ENCODE measurements around the gene DGKI. TPM values are rescaled to one million over a fixed set of nuclear protein-coding genes. Genes with fewer than 3 reads are reported as not detected.

The DGKI gene
- total RNA-seq, 4 donors from 2014 or later, result 0.02 to 1.8 (median 0.07) TPM; not detected in 1

DNA sequence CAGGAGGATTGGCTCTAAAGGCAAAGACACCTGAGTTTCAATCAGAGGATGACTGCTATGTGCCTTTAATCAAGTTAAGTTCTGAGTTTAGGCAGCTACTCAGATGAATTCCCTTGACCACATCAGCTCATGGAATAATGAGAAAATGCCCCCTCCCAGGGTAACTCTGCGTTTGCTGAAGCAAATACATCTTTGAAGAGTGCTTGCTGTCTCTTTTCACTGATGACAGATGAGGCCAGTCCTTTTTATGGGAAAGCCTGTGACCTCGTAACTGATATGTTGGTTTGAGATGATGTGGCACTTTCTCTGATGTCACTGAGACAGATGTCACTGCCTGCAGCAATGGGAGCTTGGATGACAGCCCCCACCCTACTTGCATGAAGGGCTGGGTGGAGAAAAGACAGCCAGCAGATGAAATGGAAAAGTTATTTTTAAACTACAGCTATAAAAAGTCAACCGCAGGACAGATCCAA, 43.7 kb upstream of the DGKI start:
- peak; percentile 42 to 73 for TF ChIP-seq POLR2A (IDR thresholded peaks at IDR 0.05)
- TF ChIP-seq, protein P1, sequence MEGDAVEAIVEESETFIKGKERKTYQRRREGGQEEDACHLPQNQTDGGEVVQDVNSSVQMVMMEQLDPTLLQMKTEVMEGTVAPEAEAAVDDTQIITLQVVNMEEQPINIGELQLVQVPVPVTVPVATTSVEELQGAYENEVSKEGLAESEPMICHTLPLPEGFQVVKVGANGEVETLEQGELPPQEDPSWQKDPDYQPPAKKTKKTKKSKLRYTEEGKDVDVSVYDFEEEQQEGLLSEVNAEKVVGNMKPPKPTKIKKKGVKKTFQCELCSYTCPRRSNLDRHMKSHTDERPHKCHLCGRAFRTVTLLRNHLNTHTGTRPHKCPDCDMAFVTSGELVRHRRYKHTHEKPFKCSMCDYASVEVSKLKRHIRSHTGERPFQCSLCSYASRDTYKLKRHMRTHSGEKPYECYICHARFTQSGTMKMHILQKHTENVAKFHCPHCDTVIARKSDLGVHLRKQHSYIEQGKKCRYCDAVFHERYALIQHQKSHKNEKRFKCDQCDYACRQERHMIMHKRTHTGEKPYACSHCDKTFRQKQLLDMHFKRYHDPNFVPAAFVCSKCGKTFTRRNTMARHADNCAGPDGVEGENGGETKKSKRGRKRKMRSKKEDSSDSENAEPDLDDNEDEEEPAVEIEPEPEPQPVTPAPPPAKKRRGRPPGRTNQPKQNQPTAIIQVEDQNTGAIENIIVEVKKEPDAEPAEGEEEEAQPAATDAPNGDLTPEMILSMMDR (IDR thresholded peaks at IDR 0.05 in 4 of 5, conservative IDR thresholded peaks at IDR 0.05 in 1 of 5), result no peak
- intact Hi-C loops (cut with DNase I; ENCODE audit: low total_unique reads) (loop anchor here (1.0 kb wide), 1 partner anchor 19 kb away; no protein-coding TSS in a partner anchor), in situ Hi-C loops (cut with MboI; ENCODE audit: low sequenced_read_pairs in 4 of 4) (no loop called here)
- peak; percentile 85 to 90 for DNase-seq
- H3K4me1 ChIP-seq, result peaks cover 13 to 34% of the 10 kb centered on the region in 2 donors
- H3K36me3 ChIP-seq, result no peaks in the 10 kb centered on the region
- peak overlapping the region; percentile 79 to 90 (median 84) for H3K27ac ChIP-seq
- H3K27me3 ChIP-seq, result no peaks in the 10 kb centered on the region
- H3K9me3 ChIP-seq, result no peaks in the 10 kb centered on the region
- peak; percentile 99 for ATAC-seq
- no peak overlapping the region for H3K4me3 ChIP-seq

DNA sequence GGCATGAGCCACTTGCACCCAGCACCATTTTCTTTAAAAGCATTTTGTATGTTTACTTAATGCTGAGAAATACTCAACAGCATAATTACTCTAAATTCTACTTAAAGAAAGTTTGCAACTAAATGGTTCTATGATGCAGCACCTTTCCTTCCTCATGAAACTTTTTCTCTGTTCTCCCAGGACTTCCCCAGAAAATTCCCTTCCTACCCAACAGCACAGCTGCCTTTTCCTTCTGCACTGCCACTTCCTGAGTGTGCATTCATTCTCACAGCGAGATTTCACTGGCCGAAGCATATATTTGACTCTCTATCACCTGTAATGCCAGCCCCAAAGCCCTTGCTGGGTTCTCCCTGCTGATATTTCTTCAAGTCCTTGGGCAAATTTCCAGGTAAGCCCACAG, 41.5 kb upstream of the DGKI start:
- intact Hi-C loops (cut with DNase I; ENCODE audit: low total_unique reads) (no loop called here), in situ Hi-C loops (cut with MboI; ENCODE audit: low sequenced_read_pairs in 4 of 4) (no loop called here)

DNA sequence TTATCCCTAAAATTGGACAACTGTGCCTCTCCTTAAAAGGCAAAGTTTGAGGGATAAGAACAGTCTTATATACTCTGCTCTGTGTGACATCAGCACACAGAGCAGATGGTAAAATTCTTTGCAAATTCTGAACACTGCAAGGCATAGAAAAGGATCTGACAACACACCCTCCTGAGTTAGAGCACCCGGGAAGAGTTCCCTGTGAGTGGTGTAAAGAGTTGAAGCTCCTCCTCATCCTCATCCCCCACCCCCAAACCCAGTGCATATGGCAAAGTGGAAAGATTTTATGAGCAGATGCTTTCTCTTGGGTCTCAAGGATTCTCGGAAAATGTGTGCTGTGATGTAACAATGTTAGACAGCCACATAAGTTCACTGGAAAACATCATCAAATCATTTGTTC, 40.0 kb upstream of the DGKI start:
- no peak for DNase-seq
- intact Hi-C loops (cut with DNase I; ENCODE audit: low total_unique reads) (no loop called here), in situ Hi-C loops (cut with MboI; ENCODE audit: low sequenced_read_pairs in 4 of 4) (no loop called here)
- H3K36me3 ChIP-seq, result peaks cover 0 to 12% of the 10 kb centered on the region in 2 donors
- H3K9me3 ChIP-seq, result no peaks in the 10 kb centered on the region
- TF ChIP-seq, protein P1 (IDR thresholded peaks at IDR 0.05 in 4 of 5, conservative IDR thresholded peaks at IDR 0.05 in 1 of 5), result no peak
- TF ChIP-seq POLR2A (IDR thresholded peaks at IDR 0.05), result no peak
- H3K27me3 ChIP-seq, result no peaks in the 10 kb centered on the region
- no peak overlapping the region for H3K4me3 ChIP-seq
- H3K27ac ChIP-seq, result no peak overlapping the region
- H3K4me1 ChIP-seq, result peaks cover 13 to 48% of the 10 kb centered on the region in 2 donors
- ATAC-seq, result no peak

More for the DNA sequence above, 41.5 kb upstream of the DGKI start:
- no peak for ATAC-seq
- Histone ChIP-seq H3K27me3 (no peaks in the 10 kb centered on the region), H3K4me3 (no peak overlapping the region), H3K9me3 (no peaks in the 10 kb centered on the region), H3K4me1 (peaks cover 13 to 38% of the 10 kb centered on the region in 2 donors), H3K27ac (peak overlapping the region in 2 of 4 donors; percentile 18 to 86), H3K36me3 (peaks cover 0 to 8% of the 10 kb centered on the region in 2 donors)
- TF ChIP-seq, protein P1 (IDR thresholded peaks at IDR 0.05 in 4 of 5, conservative IDR thresholded peaks at IDR 0.05 in 1 of 5), result no peak
- no peak for TF ChIP-seq POLR2A (IDR thresholded peaks at IDR 0.05)
- no peak for DNase-seq

DNA sequence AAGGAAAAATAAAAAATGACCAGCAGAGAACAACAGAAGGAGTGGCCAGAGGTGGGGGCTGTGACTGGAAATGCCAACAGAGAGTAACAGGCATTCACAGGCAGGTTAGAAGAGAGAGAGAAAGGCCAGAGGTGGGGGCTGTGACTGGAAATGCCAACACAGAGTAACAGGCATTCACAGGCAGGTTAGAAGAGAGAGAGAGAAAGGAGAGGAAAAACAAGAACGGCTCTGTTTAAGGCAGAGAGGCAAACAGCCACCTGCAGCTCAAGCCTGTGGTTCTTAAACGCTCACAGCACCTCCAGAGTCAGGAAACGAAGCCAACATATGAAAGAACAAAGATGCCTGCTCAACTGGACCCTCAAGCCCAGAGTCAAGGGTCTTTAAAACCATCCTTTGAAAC, 39.5 kb upstream of the DGKI start:
- intact Hi-C loops (cut with DNase I; ENCODE audit: low total_unique reads) (no loop called here), in situ Hi-C loops (cut with MboI; ENCODE audit: low sequenced_read_pairs in 4 of 4) (no loop called here)
- Histone ChIP-seq H3K36me3 (peaks cover 0 to 16% of the 10 kb centered on the region in 2 donors), H3K27me3 (no peaks in the 10 kb centered on the region), H3K9me3 (no peaks in the 10 kb centered on the region), H3K27ac (peak overlapping the region in 1 of 4 donors; percentile 25), H3K4me1 (peaks cover 9 to 45% of the 10 kb centered on the region in 2 donors), H3K4me3 (no peak overlapping the region)
- DNase-seq, result no peak
- ATAC-seq, result no peak
- no peak for TF ChIP-seq POLR2A (IDR thresholded peaks at IDR 0.05)
- TF ChIP-seq, protein P1 (IDR thresholded peaks at IDR 0.05 in 4 of 5, conservative IDR thresholded peaks at IDR 0.05 in 1 of 5), result no peak

DNA sequence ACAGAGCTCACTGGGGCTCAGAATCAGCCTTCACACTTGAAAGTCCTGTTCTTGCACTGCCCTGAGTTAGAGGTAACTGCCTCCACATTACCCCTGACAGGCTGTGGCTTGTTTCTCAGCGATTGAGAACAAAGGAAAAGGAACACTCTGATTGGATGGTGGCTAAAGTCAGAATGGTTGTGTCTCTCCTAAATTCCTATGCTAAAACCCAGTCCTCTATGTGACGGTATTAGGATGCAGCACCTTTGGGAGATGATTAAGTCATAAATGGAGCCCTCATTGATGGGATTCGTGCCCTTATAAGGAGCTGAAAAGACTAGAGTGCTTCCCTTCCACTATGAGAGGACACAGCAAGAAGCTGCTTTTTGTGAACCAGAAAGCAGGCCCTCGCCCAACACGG, 38.9 kb upstream of the DGKI start:
- ATAC-seq, result no peak
- H3K4me1 ChIP-seq, result peaks cover 3 to 39% of the 10 kb centered on the region in 2 donors
- no peaks in the 10 kb centered on the region for H3K9me3 ChIP-seq
- H3K36me3 ChIP-seq, result peaks cover 0 to 22% of the 10 kb centered on the region in 2 donors
- in situ Hi-C loops (cut with MboI; ENCODE audit: low sequenced_read_pairs in 4 of 4), result no loop called here
- H3K27ac ChIP-seq, result peak overlapping the region in 2 of 4 donors; percentile 6 to 25
- no peak overlapping the region for H3K4me3 ChIP-seq
- intact Hi-C loops (cut with DNase I; ENCODE audit: low total_unique reads), result no loop called here
- no peaks in the 10 kb centered on the region for H3K27me3 ChIP-seq
- DNase-seq, result no peak
- TF ChIP-seq POLR2A (IDR thresholded peaks at IDR 0.05), result no peak
- TF ChIP-seq, protein P1 (IDR thresholded peaks at IDR 0.05 in 4 of 5, conservative IDR thresholded peaks at IDR 0.05 in 1 of 5), result no peak
